PFSK-1 (cell line): ENCODE results near the gene DEFB129.

ENCODE experiments used
- POLR2AphosphoS5 ChIP-seq: IDR thresholded peaks from 2 replicates; pipeline ENCODE4 v1.6.1; 2012; ENCODE audit warnings: low read depth, mild to moderate bottlenecking, control low read depth, low read length, moderate library complexity
- TAF1 ChIP-seq: IDR thresholded peaks from 2 replicates; pipeline ENCODE4 v1.6.1; 2012; ENCODE audit warnings: low read length, control low read depth, borderline replicate concordance; ENCODE audit not compliant: insufficient read depth
- TF ChIP-seq, protein P1 (sequence below), 2 experiments: IDR thresholded peaks; 2 replicates each; pipeline versions ENCODE4 v1.6.1 to v1.8.0; 2011 to 2012; ENCODE audit warnings: low read depth in 2 of 2, low read length in 2 of 2, control low read depth in 1 of 2, inconsistent platforms in 1 of 2, mild to moderate bottlenecking in 1 of 2, moderate library complexity in 1 of 2; ENCODE audit not compliant: insufficient read depth in 1 of 2

DNA sequence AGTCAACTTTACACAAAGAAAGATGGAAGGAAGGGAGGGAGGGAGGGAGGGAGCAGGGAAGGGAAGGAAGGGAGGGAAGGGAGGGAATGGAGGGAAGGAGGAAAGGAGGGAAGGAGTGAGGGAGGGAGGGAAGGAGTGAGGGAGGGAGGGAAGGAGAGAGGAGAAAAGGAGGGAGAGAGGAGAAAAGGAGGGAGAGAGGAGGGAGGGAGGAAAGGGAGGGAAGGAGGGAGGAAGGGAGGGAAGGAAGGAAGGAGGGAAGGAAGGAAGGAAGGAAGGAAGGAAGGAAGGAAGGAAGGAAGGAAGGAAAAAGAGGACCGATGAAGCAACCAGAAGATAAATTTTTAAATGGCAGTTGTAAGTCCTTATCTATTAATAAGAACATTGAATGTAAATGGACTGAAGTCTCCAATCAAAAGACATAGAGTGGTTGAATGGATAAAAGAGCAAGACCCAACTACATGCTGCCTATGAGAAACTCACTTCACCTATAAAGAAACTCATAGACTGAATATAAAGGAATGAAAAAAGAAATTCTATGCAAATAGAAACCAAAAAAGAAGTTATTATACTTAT lies 5.7 kb upstream of the DEFB129 start:
- no peak for TF ChIP-seq TAF1
- TF ChIP-seq, protein P1, sequence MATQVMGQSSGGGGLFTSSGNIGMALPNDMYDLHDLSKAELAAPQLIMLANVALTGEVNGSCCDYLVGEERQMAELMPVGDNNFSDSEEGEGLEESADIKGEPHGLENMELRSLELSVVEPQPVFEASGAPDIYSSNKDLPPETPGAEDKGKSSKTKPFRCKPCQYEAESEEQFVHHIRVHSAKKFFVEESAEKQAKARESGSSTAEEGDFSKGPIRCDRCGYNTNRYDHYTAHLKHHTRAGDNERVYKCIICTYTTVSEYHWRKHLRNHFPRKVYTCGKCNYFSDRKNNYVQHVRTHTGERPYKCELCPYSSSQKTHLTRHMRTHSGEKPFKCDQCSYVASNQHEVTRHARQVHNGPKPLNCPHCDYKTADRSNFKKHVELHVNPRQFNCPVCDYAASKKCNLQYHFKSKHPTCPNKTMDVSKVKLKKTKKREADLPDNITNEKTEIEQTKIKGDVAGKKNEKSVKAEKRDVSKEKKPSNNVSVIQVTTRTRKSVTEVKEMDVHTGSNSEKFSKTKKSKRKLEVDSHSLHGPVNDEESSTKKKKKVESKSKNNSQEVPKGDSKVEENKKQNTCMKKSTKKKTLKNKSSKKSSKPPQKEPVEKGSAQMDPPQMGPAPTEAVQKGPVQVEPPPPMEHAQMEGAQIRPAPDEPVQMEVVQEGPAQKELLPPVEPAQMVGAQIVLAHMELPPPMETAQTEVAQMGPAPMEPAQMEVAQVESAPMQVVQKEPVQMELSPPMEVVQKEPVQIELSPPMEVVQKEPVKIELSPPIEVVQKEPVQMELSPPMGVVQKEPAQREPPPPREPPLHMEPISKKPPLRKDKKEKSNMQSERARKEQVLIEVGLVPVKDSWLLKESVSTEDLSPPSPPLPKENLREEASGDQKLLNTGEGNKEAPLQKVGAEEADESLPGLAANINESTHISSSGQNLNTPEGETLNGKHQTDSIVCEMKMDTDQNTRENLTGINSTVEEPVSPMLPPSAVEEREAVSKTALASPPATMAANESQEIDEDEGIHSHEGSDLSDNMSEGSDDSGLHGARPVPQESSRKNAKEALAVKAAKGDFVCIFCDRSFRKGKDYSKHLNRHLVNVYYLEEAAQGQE (IDR thresholded peaks at IDR 0.05; ENCODE audit: insufficient read depth in 1 of 2, low read depth in 2 of 2, low read length in 2 of 2): no peak
- TF ChIP-seq POLR2AphosphoS5: no peak
